Testis (tissue), 2 donors: ENCODE data around the gene MAPK8IP1.

Source experiments
- CTCF ChIP-seq, 3 experiments: fragments of 450-650 bp in 2 of 3; fragments of 200-600 bp in 1 of 3; sonication (generic) in 1 of 3; IDR thresholded peaks; one replicate each; pipeline ENCODE4 v1.5.1; 2016 to 2019; ENCODE audit warnings: antibody characterized with exemption in 3 of 3, mild to moderate bottlenecking in 2 of 3, moderate library complexity in 1 of 3
- POLR2A ChIP-seq: fragments of 450-650 bp; IDR thresholded peaks from one replicate; pipeline ENCODE4 v1.6.1; 2017; ENCODE audit warnings: antibody characterized with exemption, mild to moderate bottlenecking, moderate library complexity

GRCh38 chr11:45839204-45839603, 46.2 kb upstream of the MAPK8IP1 start:
- TF ChIP-seq POLR2A (no peak), CTCF (IDR thresholded peaks at IDR 0.05) (no peak)
